T1000 (cell line): ENCODE results near the gene TRPM2.
"Not testable (repeated sequence)": the region's sequence is repeated elsewhere in the genome, so short reads cannot be mapped to it uniquely, and the experiment has no call there.

ENCODE experiments used
- DNase-seq: peaks from one replicate; lab custom pipeline; 2025; ENCODE audit warnings: mixed read lengths; lab: John Stamatoyannopoulos, UW

The TRPM2 gene

DNA sequence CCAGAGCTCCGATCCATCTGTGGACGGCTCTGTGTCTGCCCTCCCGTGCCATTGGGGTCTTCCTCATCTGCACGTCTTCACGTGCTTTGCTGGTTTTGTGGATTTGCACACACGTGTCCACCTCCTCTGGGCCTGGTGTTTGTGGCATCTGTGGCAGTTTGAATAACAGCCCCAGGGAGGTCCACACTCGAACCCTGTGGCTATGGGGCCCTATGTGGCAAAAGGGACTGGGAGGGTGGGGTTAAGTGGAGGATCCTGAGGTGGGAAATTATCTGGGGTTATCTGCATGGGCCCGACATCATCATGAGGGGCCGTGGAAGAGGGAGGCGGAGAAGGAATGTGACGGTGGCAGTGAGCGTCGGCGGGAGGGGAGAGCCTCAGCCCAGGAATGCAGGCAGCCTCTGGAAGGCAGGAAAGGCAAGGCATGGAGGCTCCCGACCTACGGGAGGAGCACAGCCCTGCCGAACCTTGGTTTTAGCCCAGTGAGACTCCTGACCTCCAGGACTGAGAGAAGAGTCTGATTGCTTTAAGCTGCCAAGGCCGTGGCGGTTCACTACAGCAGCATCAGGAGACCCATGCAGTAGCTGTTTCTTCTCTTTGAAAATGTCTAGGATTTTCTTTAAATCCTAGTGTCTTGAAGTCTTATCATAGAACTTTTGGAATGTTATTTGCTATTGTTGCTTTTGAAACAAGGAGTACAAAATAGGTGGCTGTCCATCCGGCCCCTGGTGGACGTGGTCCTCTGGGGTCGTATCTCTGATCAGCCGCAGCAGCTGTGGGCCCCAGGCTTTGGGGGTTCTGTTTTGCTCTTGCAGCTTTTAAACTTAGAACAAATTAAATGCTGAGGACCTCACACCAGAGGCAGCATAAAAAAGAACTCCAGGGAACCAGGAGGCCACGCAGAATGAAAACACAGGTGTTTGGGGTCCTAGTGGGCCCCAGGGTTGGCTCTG lies 61.9 kb downstream of the TRPM2 start:
- DNase-seq, result no peak

DNA sequence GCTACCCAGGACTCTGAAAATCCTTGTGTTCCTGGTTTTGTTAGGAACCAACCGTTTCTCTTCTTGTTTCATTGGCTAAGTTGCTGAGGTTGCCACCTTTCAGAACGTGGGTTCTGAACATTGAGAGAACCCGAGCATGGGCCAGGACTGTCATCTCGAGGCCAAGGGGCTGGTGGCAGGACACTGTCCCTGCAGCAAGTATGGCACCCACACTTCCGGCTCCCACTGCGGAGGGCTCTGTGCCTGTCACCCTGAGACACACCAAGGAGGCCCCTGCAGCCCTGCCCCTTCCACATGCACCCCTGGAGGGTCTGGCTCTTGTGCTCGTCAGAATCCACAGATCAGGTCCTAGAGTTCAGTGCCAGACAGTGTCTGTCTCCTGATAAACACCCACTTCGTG lies 62.8 kb downstream of the TRPM2 start:
- DNase-seq, result no peak

DNA sequence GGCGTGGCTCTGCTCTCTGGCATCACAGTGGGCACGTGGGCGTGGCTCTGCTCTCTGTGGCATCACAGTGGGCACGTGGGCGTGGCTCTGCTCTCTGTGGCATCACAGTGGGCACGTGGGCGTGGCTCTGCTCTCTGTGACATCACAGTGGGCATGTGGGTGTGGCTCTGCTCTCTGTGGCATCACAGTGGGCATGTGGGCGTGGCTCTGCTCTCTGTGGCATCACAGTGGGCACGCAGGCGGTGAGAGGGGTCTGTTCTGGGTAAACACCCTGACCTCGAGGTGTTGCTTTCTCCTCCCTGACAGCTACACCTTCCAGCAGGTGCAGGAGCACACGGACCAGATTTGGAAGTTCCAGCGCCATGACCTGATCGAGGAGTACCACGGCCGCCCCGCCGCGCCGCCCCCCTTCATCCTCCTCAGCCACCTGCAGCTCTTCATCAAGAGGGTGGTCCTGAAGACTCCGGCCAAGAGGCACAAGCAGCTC lies 64.2 kb downstream of the TRPM2 start:
- DNase-seq, result not testable (repeated sequence)

DNA sequence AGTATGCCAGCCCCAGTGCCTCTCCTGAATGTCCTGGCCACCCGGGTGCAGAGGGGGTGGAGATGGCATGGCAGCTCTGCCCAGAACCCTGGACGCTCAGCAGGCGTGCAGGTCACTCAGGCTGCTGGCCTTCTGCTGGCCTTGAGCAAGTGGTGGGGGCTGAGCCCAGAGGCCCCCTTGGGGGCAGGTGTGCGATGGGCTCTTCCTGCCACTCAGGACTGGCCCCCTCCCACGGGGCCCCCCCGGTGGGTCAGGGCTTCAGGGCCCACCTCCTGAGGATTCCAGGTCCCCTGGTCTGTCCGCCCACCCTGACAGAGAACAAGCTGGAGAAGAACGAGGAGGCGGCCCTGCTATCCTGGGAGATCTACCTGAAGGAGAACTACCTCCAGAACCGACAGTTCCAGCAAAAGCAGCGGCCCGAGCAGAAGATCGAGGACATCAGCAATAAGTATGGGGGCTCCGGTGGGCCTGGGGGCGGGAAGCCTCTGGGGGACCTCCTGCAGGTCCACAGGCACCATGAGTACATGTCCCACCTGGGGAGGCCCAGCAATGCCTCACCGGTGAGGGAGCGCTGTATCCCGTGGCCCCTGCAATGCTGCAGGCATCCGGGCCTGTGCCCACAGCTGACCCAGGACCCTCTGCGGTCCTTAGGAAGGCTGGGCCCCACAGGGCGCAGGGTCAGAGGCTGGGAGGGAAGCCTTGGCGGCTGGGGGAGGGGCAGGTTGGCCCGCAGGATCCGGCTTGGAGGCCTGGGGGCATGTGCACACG lies 64.9 kb downstream of the TRPM2 start:
- no peak for DNase-seq

DNA sequence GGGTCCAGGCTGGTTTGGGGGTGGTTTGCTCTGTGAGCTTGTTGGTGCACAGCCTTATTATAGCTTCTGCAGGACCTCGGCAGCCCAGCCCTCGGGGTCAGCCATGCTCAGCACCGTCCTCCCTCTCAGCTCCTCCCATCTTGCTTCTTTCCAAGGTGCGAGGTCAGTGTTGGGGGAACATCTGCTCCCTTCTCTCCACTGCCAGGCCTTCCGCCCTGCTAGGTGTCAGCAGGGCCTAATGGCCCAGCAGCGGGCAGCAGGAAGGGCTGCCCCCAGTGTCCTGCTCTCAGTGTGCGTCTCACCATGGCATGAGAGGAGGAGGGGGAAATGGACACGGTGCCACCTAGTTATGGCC lies 65.4 kb downstream of the TRPM2 start:
- DNase-seq, result no peak

DNA sequence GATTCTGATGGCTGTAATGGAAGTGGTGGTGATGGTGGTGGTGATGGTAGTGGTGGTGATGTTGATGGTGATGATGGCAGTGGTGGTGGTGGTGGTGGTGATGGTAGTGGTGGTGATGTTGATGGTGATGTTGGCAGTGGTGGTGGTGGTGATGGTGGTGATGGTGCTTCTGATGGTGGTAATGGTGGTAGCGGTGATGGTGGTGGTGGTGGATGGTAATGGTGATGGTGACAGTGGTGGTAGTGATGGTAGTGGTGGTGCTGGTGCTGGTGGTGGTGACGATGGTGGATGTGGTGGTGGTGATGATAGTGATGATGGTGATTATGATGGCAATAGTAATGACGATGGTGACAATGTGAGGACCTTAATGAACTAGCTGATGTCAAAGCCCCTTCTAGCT lies 66.3 kb downstream of the TRPM2 start:
- no peak for DNase-seq

DNA sequence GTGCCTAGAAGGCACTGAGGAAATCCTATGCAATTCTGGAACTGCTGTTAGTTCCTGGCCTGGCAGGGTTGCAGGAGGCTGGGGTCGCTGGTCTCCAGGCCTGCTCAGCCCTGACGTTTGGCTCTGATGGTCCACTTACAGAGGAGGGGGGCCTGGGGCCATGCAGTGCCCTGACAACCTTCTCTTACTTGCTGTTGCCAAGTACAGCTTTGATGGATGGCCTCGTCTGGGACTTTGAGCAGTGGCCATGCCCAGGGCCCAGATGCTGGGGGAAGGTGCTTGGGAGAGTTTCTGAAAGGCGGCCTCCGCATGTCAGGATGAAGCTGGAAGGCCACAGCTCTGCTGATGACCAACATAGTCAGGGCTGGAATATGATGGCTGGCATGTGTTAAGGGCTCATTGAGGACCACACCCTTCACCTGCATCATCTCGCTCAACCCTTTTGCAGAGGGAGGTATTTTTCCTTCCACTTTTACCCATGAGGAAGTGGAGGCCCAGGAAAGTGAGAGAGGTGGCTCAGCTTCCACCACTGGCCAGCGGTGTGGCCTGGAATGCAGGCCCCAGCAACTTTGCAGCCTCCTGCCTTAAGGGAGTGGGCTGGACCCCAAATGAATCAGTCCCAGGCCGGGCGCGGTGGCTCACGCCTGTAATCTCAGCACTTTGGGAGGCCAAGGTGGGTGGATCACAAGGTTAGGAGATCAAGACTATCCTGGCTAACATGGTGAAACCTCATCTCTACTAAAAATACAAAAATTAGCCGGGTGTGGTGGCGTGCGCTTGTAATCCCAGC lies 67.2 kb downstream of the TRPM2 start:
- DNase-seq, result no peak

DNA sequence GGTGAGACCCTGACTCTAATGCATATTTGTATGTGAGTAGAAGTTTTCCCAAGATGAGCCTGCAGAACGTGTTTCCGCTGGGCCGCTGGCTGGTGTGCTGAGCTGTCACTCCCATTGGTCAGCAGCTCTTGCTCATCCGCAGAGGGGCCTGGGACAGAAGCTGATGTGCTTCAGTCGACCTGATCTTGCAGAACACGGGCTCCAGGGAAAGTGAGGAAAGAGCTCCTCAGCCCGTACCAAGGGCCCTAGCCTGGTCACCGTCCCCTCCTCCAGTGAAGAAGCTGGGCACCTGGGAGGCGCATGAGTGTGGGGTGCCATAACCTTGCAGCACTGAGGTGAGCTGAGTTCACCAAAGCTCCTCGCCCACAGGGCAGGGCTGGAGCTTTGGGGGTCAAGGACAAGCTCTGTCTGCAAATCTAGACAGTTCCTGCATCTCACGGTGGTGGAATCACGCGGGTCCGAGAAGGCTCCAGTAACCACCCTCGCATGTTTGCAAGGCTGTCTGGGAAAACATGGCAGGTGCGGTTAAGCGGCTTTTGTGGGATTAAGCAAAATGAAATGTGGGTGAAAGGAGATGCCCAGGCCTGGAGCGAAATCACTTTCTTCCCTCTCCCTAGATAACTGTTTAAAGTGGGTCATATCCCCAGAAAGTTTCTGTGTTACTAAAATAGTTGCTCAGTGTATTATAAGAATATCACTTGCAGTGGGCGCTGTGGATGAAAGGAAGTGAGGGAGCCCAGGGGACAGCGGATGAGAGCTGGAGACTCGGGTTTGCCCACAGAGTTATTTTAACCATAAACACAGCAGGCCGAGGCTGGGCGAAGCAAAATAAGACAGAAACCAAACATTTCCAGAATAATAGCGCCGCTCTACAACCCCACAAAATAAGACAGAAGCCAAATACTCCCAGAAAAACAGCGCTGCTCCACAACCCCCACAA lies 68.8 kb downstream of the TRPM2 start:
- DNase-seq, result no peak

DNA sequence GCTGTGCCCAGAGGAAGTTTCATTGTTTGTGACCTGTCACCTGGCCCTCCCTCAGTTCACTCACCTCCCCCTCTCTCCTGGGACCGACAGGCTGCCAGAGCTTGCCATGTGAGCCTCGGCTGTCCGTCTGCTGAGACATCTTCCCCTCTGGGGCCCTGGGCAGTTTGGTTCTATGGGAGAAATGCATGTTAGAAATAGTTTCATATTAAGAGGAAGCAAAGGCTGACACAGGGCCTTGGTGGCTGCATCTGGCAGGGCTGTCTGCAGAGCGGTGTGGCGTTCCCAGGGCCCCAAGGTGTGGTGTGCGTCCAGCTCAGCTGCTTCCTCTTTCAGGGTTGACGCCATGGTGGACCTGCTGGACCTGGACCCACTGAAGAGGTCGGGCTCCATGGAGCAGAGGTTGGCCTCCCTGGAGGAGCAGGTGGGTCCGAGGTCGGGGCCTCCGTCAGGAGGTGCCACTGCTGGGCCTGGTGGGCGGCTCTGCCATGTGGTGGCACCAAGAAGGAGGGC lies 69.9 kb downstream of the TRPM2 start:
- no peak for DNase-seq

DNA sequence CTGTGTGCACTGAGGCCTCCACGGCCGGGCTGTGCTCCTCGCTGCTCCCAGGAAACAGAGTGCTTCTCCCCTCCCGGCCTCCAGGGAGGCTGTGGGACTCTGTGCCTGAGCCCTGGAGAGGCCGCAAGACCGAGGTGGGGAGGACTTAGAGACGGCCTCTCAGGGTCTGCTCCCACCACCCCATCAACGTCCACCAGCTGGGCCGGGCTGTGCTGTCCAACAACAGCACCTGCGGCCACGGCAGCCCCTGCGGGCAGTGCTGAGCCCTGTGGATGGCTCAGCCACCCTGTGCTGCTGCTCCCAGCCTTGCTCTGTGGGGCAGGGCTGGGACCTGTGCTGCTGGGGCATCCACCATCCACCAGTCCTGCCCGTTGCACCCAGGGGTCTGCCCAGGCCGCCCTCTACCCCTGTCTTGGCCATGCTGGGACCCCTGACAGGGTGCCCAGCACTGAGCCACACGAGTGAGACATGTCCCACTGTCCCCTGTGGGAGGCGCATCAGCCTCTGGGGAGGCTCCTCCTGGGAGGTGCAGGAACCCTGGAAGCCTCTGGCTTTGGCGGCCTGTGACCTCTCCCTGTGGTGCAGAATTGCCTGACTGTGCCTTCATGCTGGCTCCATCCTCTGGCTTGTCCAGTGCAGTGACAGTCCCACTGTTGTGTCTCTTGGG lies 70.7 kb downstream of the TRPM2 start:
- no peak for DNase-seq

DNA sequence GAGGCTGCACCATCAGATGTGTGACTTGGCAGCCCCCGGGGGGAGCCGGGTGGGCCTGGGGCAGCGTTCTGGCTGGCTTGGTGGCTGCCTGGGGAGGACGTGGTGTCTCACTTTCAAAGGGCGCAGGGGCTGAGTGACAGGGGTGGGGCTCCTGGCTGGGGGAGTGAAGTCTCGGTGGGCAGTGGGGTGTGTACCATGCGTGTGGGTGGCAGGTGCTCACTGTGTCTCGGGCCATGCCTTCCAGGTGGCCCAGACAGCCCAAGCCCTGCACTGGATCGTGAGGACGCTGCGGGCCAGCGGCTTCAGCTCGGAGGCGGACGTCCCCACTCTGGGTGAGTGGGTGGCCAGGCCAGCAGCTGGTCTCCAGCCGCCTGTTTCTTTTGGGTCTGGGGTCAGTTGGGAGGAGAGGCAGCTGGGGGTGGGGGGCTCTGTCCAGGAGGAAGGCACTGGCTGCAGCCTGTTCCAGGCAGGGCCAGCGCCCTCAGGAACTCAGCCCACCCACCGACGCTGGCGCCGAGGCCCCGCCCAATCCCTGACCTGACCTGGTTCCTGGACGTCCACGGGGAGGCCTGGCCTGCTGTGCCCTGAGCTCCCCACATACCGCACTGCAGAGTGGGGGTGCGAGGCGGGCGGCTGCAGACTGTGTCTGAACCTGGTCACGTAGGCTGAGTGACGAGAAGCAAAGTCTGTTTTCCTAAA lies 71.3 kb downstream of the TRPM2 start:
- no peak for DNase-seq

DNA sequence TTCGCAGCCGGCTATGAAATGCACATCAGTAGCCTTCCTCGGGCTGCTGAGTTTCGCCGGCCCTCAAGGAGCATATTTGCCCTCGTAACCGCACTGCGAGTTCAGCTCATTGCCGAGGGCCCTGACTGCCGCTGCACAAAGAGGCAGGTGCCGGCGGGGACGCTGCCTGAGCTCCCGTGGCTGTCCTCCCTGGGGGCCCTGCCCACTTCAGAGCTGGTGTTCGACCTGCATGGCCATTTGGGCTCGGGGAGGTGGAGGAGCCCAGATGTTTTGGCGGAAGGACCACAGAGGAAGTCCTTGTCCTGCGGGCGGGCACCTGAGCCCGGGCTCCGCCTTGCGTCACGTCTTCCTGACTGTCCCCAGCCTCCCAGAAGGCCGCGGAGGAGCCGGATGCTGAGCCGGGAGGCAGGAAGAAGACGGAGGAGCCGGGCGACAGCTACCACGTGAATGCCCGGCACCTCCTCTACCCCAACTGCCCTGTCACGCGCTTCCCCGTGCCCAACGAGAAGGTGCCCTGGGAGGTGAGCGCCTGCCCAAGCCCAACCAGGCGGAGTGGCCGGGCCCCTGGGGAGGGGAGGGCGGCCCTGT lies 72.0 kb downstream of the TRPM2 start:
- DNase-seq, result no peak

DNA sequence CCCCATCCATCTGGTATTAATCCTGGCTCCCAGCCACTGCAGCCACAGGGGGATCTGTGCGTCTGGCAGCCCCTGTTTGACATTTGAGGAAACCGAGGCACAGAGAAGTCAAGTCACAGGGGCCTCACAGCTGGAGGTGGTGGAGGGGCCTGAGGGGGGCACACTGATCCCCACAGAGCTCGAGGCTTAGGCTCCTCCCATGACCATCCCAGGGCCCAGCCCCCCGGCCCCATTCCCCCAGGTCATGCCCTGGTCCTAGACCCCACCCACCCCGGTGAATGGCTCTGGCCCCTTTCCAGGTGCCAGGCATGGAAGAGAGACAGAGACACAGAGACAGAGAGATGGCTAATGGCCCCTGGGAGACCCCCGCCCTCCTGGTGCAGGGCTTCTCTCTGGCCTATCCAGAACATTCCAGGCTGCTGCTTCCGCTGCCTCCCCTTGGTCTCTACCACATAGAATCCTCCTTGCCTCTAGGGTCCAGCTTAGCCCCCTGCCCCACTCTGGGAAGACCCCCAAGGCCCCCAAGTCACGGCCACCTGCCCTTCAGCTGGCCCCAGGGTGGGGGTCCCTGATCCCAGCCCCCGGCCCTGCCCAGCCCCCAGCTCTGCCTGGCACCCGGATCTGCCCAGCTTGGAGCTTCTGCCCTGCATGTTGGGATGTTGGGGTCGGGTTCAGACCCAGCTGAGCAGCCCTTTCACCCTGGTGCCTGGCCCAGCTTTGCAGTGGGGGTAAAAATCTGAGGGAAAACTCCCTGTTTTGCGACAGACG lies 72.7 kb downstream of the TRPM2 start:
- DNase-seq, result no peak

DNA sequence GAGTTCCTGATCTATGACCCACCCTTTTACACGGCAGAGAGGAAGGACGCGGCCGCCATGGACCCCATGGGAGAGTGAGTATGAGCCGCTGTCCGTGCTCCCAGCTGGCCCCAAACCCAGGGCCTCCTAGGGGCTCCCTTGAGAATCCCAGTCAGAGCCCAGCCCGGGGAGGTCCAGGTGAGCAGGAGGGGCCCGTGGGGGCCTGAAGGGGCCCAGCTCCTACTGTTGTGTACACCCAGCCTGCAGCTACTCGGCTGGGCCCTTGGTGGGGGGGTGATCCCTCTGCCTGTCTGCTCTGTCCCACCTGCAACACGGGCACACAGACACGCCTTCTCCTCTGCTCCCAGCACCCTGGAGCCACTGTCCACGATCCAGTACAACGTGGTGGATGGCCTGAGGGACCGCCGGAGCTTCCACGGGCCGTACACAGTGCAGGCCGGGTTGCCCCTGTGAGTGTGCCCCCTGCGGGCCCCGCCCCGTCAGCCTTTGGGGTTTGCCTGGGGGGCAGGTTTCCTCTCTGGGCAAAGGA lies 73.3 kb downstream of the TRPM2 start:
- no peak for DNase-seq

DNA sequence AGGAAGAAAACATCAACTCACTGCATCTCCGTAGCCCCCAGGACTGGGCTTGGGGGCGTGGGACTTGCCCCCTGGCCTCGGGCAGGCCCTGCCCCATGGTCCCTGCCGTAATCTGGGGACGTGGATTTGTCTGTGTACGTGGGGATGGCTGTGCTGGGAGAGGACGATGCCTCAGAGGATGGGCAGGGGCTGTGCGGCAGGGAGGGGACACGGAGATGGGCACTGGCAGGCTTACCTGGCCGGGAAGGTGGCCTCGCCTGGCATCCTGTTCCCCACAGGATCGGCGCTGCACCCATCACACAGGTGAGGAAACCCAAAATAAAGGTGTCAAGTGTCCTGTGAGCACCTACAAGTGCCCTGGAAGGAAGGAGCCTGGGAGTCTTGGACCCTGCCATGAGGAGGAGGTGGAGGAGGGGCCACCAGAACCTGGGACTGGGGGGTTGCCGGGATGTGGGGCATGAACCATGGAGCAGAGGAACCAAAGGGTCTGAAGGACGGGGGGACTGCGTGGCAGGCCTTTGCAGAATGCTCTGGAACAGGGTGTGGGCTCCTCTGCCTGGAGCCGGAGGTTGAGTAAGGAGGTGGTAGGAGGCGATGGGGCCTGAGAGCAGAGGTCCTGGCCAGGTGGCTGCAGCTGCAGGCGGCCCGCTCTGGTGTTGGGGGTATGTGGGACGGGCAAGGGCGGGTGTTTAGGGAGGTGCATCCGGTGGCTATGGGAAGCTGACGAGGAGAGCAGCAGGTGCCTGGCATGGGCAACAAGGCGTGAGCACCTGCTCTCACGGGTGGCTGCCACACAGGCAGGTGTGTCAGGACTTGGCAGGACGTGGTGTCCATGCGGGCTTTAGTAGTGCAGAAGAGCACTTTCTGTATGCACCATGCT lies 74.1 kb downstream of the TRPM2 start:
- no peak for DNase-seq

DNA sequence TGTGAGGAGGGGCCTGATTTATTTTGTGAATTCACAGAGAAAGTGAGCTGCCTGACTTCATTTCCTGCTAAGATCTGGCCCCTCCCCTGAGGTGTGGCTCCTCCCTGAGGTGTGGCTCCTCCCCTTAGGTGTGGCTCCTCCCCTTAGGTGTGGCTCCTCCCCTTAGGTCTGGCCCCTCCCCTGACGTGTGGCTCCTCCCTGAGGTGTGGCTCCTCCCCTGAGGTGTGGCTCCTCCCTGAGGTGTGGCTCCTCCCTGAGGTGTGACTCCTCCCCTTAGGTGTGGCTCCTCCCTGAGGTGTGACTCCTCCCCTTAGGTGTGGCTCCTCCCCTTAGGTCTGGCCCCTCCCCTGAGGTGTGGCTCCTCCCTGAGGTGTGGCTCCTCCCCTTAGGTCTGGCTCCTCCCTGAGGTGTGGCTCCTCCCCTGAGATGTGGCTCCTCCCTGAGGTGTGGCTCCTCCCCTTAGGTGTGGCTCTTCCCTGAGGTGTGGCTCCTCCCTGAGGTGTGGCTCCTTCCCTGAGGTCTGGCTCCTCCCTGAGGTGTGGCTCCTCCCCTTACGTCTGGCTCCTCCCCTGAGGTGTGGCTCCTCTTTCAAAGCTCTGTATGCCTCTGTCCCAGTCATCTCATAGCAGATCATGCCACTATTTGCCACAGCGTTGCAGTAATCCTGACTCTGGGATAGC lies 75.0 kb downstream of the TRPM2 start:
- DNase-seq, result no peak

DNA sequence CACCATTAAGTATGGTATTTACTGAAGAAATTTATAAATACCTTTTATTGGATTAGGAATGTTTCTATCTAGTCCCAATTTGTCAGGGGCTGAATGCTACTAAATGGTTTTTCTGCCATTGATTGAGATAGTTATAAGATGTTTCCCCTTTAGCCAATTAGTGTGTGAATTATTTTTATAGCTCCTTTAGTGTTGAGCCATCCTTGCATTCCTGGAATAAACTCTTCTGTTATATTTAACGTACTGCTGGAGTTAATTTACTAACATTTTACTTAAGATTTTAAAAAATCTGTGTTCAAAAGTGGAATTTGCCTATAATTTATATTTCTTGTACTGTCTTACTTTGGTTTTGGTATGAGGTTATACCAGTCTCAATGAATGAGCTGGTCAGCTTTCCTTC lies 76.5 kb downstream of the TRPM2 start:
- no peak for DNase-seq
